Activated naive CD4-positive, alpha-beta T cell treated with anti-CD3 and anti-CD28 coated beads for 36 hours (primary cell): ENCODE results near the gene G6PC1. TPM values are rescaled to one million over a fixed set of nuclear protein-coding genes. Genes with fewer than 3 reads are reported as not detected.
"Not testable (repeated sequence)": the region's sequence is repeated elsewhere in the genome, so short reads cannot be mapped to it uniquely, and the experiment has no call there.

Experiments used
- CTCF ChIA-PET: fragments of 350-600 bp; sonication (Branson Sonifier 250); formaldehyde crosslinking; loops from one replicate; lab custom pipeline; 2021; ENCODE audit warnings: antibody characterized with exemption; lab: Charles Lee
- DNase-seq: peaks from one replicate; pipeline ENCODE4 v3.0.0-alpha.2; 2020
- H3K27ac Mint-ChIP-seq: one replicate; pipeline ENCODE4 v1.8.0; 2021; ENCODE audit warnings: mild to moderate bottlenecking, mixed read lengths
- H3K27me3 Mint-ChIP-seq: one replicate; pipeline ENCODE4 v1.8.0; 2021; ENCODE audit warnings: low read depth, mixed read lengths
- H3K36me3 Mint-ChIP-seq: one replicate; pipeline ENCODE4 v1.8.0; 2021; ENCODE audit warnings: low read depth, mixed read lengths
- H3K4me1 Mint-ChIP-seq: one replicate; pipeline ENCODE4 v1.8.0; 2021; ENCODE audit warnings: low read depth, mixed read lengths
- H3K4me3 Mint-ChIP-seq: one replicate; pipeline ENCODE4 v1.8.0; 2021; ENCODE audit warnings: mild to moderate bottlenecking, moderate library complexity, mixed read lengths
- H3K9me3 Mint-ChIP-seq: one replicate; pipeline ENCODE4 v1.8.0; 2021; ENCODE audit warnings: mixed read lengths
- intact Hi-C: fragments of 100-400 bp; cut with micrococcal nuclease; formaldehyde crosslinking; loops from one replicate; pipeline ENCODE4 v1.15.1; 2023
- total RNA-seq, 2 experiments: library from RNA; stranded (reverse); gene quantifications; one replicate each; pipeline ENCODE4 v1.2.3, GENCODE V29; 2021

The G6PC1 gene
- total RNA-seq, 2 experiments from 2014 or later: not detected

DNA sequence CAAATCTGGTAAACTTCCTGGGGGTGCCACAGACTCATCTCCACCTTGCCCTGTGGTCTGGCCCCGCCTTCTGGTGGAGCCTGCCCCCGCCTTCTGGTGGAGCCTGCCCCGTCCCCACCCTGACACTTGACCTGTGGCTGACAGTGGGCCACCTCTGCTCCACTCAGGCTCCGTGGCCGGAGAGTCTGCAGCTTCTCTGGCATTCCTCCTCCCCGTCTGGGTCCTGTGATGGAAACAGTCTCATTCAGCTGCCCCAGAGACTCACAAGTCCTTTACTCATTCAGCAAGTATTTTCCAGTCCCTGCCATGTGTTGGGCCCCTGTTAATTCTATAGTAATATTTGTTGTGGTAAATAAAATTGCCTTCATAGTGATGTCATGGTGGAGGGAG is 21.0 kb upstream of the G6PC1 start:
- Mint-ChIP-seq H3K27ac (no peak overlapping the region), H3K9me3 (no peaks in the 10 kb centered on the region), H3K36me3 (no peaks in the 10 kb centered on the region), H3K4me1 (no peaks in the 10 kb centered on the region), H3K27me3 (no peaks in the 10 kb centered on the region), H3K4me3 (no peak overlapping the region)
- CTCF ChIA-PET: no interaction called here
- intact Hi-C loops: no loop called here
- DNase-seq: no peak

DNA sequence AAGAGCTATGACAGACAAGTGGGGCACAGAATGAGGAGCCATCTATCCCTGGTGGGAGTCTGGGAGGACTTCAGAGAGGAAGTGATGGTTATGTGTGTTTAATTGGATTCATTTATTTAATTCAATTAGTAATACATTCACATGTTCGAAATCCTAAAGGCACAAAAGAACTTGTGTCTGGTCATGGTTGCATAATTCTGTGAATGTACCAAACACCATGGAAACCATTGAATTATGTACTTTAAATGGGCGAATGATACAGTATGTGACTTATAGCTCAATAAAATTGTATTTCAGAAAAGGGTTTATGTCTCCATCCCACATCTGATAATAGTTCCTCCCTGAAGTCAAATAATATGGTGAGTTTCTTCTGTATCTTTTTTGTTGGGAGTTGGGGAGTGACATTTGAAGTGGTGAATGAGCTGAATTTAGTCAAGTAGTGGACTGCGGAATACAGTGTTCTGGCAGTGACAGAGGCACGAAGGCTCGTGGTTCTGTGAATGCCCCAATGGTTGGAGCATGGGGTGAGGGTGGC is 19.8 kb upstream of the G6PC1 start:
- CTCF ChIA-PET: interaction anchor here (0.6 kb wide), 1 partner anchor 131 kb away, joined by 3 read pairs; no protein-coding TSS in a partner anchor
- intact Hi-C loops: no loop called here
- Mint-ChIP-seq H3K27ac (no peak overlapping the region), H3K9me3 (no peaks in the 10 kb centered on the region), H3K4me1 (no peaks in the 10 kb centered on the region), H3K27me3 (no peaks in the 10 kb centered on the region), H3K4me3 (no peak overlapping the region), H3K36me3 (no peaks in the 10 kb centered on the region)
- DNase-seq: no peak

DNA sequence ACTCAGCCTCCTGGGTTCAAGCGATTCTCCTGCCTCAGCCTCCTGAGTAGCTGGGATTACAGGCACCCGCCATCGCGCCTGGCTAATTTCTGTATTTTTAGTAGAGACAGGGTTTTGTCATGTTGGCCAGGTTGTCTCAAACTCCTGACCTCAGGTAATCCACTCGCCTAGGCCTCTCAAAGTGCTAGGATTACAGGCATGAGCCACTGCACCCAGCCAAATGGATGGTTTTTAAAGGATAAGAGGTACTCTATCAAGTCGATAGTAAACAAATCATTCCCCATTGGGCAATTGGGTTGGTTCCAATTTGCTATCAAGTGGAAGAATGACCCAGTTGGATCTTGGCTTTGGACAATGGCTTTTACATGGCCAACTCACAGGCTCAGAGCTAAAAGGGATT is 18.9 kb upstream of the G6PC1 start:
- H3K27me3 Mint-ChIP-seq, H3K4me3 Mint-ChIP-seq, H3K27ac Mint-ChIP-seq, H3K9me3 Mint-ChIP-seq, DNase-seq, CTCF ChIA-PET, H3K36me3 Mint-ChIP-seq, intact Hi-C loops, H3K4me1 Mint-ChIP-seq: not testable (repeated sequence)

DNA sequence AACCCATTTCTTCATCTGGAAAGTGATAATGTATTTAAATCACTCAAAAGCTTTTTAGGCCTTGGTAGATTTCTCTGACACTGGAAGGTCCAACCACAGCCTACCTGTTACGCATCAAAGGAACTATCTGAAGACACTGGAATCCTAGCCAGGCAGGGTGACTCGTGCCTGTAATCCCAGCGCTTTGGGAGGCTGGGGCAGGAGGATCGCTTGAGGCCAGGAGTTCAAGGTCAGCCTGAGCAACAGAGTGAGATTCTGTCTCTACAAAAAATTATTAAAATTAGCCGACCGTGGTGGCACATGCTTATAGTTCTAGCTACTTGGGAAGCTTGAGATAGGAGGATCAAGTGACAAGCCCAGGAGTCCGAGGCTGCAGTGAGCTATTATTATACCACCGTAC is 18.4 kb upstream of the G6PC1 start:
- no peaks in the 10 kb centered on the region for H3K27me3 Mint-ChIP-seq
- no peak for DNase-seq
- H3K4me3 Mint-ChIP-seq: no peak overlapping the region
- CTCF ChIA-PET: no interaction called here
- H3K9me3 Mint-ChIP-seq: no peaks in the 10 kb centered on the region
- H3K4me1 Mint-ChIP-seq: no peaks in the 10 kb centered on the region
- intact Hi-C loops: no loop called here
- no peak overlapping the region for H3K27ac Mint-ChIP-seq
- no peaks in the 10 kb centered on the region for H3K36me3 Mint-ChIP-seq

DNA sequence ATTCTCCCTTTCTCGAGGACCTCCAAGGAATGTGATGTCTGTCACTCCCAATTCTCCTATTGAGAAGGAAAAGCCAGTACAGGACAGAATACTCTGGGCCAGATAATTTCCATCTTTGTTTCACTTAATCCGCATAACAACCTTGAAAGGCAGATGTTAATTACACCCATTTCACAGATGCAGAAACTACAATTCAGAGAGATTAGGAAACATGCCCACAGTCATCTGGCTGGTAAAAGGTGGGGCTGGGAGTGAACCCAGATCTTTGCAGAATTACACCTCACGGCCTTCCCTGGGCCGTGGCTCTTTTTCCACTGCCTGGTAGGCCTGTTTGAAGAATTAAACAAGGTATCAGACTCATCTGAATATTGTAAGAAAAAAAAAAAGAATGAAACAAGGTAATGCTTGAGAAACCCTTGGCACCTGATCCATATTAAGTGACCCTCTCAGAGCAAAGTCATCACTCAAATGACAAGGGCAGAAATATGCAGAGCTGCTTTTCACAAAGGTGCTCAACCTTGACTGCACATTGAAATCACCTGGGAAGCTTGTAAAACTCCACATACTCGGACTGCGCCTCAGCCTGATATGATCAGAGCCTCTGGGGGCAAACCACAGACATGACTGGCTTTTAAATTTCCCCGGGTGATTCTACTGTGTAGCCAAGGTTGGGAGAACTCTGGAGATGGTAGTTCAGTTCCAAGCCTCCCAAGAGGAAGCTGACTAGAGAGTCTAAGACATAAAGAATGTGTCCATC is 16.6 kb upstream of the G6PC1 start:
- Mint-ChIP-seq H3K4me1 (no peaks in the 10 kb centered on the region), H3K36me3 (no peaks in the 10 kb centered on the region), H3K27ac (no peak overlapping the region), H3K27me3 (no peaks in the 10 kb centered on the region), H3K9me3 (no peaks in the 10 kb centered on the region), H3K4me3 (no peak overlapping the region)
- intact Hi-C loops: no loop called here
- CTCF ChIA-PET: no interaction called here
- no peak for DNase-seq

DNA sequence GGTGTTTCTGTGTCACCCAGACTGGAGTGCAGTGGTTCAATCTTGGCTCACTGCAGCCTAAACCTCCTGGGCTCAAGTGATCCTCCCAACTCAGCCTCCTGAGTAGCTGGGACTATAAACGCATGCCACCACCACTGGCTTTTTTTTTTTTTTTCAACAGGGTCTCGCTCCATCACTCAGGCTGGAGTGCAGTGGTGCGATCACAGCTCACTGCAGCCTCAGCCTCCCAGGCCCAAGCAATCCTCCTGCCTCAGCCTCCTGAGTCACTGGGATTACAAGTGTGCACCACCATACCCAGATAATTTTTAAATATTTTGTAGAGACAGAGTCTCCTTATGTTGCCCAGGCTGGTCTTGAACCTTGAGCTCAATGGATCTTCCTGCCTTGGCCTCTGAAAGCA is 14.8 kb upstream of the G6PC1 start:
- intact Hi-C loops, CTCF ChIA-PET: not testable (repeated sequence)

DNA sequence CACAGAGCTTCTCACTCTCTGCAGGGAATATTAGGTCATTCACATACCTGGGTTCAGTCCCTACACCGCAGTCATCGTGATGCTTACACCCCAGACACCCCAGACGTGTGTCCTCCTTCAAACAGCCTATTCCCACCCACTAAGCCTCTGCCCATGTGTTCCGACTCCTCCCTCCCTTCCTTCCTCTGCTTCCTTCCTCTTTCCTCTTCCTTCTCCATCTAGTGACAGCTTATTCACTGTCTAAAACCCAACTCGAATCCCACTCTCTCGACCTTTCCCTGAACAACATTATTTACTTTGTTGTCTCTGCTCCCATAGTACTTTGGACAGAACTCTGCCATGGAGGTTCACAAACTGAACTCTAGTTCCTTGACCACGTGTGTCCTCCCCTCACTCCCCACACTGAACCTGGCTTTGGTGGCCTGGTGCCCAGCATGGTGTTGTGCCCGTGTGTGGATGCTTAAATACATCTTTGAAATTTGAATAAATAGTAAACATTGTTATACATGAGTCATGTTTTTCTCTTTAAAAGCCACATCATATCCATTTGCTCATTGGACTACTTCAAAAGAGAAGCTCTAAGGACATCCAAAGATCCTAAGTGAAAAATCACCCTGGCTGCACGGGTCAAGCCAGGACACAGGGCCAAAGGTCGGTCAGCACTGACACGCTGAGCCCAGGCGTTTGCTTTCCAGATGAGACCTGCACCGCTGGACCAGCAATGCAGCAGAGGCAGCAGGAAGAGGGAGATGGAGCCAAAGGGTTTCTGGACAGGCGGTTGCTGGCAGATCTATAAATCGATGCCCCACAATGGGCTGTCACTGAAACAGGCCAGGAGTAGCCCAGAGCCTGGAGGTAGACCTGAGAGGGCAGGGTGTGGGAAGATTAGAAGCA is 14.1 kb upstream of the G6PC1 start:
- Mint-ChIP-seq H3K36me3 (no peaks in the 10 kb centered on the region), H3K4me3 (no peak overlapping the region), H3K27ac (no peak overlapping the region), H3K9me3 (no peaks in the 10 kb centered on the region), H3K27me3 (no peaks in the 10 kb centered on the region), H3K4me1 (no peaks in the 10 kb centered on the region)
- intact Hi-C loops: no loop called here
- CTCF ChIA-PET: no interaction called here
- DNase-seq: no peak

More for the DNA sequence above, 14.8 kb upstream of the G6PC1 start:
- not testable (repeated sequence) for H3K27me3 Mint-ChIP-seq, H3K4me1 Mint-ChIP-seq, DNase-seq, H3K4me3 Mint-ChIP-seq, H3K27ac Mint-ChIP-seq, H3K9me3 Mint-ChIP-seq, H3K36me3 Mint-ChIP-seq

DNA sequence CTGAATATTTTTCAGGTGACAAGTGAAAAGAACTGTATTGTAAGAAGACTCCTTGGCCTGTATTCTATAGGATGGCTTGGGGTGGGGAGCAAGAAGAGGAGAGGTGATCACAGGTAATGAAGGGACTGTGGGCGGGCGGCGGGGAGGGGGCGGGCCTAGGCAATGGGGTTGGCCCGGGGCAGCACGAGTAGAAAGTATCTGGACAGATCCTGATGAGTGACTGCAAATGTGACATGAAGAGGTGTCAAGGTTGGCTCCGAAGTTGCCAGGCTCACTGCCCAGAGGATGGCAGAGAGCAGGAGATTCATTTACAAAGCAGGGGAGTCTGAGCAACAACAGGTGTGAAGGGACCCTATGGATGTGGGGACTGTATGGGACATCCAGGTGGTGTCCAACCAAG is 10.8 kb upstream of the G6PC1 start:
- no peak overlapping the region for H3K4me3 Mint-ChIP-seq
- intact Hi-C loops: no loop called here
- H3K9me3 Mint-ChIP-seq: no peaks in the 10 kb centered on the region
- no peaks in the 10 kb centered on the region for H3K4me1 Mint-ChIP-seq
- H3K36me3 Mint-ChIP-seq: no peaks in the 10 kb centered on the region
- no peak for DNase-seq
- CTCF ChIA-PET: no interaction called here
- peaks cover 3% of the 10 kb centered on the region for H3K27me3 Mint-ChIP-seq
- H3K27ac Mint-ChIP-seq: no peak overlapping the region

DNA sequence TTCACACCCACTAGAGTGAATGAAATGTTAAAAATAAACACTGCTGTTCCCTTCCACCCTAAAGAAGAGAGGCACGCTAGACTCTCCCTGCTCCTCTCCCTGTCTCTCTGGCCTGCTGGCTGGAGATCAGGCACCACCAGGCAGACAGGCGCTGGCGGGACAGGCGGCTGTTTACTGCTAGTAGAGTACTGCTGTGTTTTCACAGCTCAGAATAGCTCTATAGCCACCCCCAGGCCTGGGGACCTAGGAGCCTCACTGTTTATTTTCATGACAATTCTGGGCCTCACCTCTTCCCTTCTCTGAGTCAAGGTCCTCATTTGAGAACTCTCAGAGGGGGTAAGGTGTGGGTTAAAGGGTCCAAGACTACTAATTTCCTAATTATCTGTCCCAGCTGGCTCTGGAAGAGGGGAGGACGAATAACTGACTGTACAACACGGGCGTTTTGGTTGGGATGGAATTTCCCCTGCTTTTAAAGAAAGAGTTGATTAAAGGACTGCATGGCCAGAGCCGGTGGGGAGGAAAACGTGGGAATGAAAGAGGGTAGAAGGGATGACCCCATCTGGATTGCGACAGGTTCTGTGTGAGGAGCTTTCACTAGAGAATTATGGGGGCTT is 9.0 kb upstream of the G6PC1 start:
- intact Hi-C loops: no loop called here
- no peak for DNase-seq
- Mint-ChIP-seq H3K9me3 (no peaks in the 10 kb centered on the region), H3K27me3 (peaks cover 3% of the 10 kb centered on the region), H3K27ac (no peak overlapping the region), H3K4me1 (no peaks in the 10 kb centered on the region), H3K4me3 (no peak overlapping the region), H3K36me3 (no peaks in the 10 kb centered on the region)
- CTCF ChIA-PET: interaction anchor here (0.6 kb wide), 1 partner anchor 133 kb away, joined by 3 read pairs; no protein-coding TSS in a partner anchor

DNA sequence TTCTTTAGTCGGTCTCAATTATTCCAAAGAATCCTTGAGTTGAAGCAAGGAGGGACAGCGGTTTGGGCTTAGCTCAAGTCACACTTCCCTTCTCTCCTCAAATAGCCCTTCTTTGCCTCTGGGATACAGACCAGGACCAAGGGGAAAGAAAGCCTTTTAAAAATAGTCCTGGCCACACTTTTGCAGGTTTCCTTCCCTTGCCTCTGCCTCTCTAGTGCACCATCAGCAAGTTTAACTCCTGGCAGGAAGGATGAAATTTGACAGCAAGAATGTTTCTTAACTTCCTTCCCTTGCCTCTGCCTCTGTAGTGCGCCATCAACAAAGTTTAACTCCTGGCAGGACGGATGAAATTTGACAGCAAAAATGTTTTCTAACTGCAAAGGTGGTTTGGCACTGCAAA is 7.2 kb upstream of the G6PC1 start:
- no peaks in the 10 kb centered on the region for H3K9me3 Mint-ChIP-seq
- no peaks in the 10 kb centered on the region for H3K36me3 Mint-ChIP-seq
- H3K27ac Mint-ChIP-seq: no peak overlapping the region
- H3K4me1 Mint-ChIP-seq: no peaks in the 10 kb centered on the region
- DNase-seq: no peak
- peaks cover 3% of the 10 kb centered on the region for H3K27me3 Mint-ChIP-seq
- no peak overlapping the region for H3K4me3 Mint-ChIP-seq
- CTCF ChIA-PET: no interaction called here
- intact Hi-C loops: no loop called here

DNA sequence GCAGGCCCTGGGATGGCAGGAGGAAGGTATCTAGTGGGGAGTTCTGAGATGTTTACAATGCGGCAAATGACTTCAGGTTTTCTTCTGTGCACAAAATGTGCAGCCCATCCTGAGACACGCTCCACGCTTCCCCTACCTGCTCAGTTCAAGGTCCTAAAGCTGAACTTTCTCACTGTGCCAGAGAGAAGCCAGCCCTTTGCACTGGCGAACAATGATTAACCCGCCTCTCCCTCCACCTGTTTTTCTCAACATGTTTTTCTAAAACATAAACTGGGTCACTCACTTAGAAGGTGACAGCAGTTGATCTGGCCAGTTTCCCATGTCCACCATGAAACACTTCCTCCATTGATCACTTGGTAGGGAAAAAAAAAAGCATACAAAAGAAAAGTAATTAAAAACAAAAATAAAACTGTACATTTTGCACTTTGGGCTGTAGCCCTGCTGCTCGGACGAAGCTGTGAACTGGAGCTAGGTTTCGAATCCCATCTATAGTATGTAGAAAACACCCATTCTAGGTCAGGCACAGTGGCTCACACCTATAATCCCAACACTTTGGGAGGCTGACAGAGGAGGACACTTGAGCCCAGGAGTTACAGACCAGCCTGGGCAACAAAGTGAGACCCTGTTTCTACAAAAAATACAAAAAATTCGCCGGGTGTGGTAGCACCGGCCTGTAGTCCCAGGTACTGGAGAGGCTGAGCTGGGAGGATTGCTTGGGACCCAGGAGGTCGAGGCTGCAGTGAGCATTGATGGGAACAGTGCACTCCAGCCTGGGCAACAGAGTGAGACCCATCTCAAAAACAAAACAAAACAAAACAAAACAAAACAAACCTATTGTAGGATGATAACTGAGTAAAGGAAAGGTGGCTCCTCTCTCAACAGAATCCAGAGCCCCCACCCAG is 6.1 kb upstream of the G6PC1 start:
- CTCF ChIA-PET: no interaction called here

More for the DNA sequence above, 6.1 kb upstream of the G6PC1 start:
- no peaks in the 10 kb centered on the region for H3K36me3 Mint-ChIP-seq
- H3K4me1 Mint-ChIP-seq: no peaks in the 10 kb centered on the region
- no peak overlapping the region for H3K4me3 Mint-ChIP-seq
- H3K9me3 Mint-ChIP-seq: no peaks in the 10 kb centered on the region
- intact Hi-C loops: no loop called here
- no peak overlapping the region for H3K27ac Mint-ChIP-seq
- DNase-seq: no peak
- H3K27me3 Mint-ChIP-seq: peaks cover 3% of the 10 kb centered on the region
